Kidney glomerular epithelial cell (primary cell): Measurements from ENCODE around the gene PSMB4.
"Not testable (repeated sequence)": the region's sequence is repeated elsewhere in the genome, so short reads cannot be mapped to it uniquely, and the experiment has no call there.

Experiments
- DNase-seq: peaks from one replicate; lab custom pipeline; 2025; lab: John Stamatoyannopoulos, UW

The PSMB4 gene

DNA sequence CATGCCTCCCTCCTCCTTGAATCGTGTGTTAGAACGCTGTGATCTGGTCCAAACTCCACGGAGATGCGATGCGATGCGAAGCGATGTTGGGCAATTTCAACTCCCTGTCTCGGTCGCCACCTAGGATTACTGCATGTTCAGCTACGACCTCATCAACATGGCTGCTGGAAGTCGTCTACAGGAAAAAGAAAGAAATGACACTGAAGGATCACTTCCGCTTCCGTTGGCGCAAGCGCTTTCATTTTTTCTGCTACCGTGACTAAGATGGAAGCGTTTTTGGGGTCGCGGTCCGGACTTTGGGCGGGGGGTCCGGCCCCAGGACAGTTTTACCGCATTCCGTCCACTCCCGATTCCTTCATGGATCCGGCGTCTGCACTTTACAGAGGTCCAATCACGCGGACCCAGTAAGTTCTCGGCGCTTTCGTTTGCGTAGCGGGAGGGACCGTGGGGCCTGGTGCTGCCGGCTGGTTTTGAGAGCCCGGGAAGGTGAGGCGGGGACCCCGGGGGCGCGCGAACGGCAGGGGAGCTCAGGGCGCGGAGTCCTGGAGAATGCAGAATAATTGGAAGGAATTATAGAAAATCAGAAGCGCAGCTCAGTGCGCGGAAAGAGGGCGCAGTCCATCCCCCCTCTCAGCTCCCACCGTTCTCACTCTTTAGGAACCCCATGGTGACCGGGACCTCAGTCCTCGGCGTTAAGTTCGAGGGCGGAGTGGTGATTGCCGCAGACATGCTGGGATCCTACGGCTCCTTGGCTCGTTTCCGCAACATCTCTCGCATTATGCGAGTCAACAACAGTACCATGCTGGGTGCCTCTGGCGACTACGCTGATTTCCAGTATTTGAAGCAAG lies at the start of gene PSMB4:
Gene PSMB4 (plus strand): TSS at position 250 of the 848 bp plus-strand sequence. CDS start 15 bp downstream, at position 265.
- DNase-seq, result peak; percentile 94

DNA sequence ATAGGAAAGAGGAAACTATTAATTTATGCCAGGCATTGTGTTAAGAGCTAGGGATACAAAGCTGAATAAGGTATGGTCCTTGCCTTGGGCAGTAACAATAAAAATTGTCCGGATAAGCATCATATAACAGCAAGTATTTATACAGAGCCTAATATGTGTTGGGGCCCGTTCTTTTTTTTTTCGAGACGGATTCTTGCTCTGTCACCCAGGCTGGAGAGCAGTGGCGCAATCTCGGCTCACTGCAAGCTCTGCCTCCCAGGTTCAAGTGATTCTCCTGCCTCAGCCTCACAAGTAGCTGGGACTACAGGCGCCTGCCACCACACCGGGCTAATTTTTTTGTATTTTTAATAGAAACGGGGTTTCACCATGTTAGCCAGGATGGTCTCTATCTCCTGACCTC lies 49.0 kb upstream of the PSMB4 start:
- not testable (repeated sequence) for DNase-seq

DNA sequence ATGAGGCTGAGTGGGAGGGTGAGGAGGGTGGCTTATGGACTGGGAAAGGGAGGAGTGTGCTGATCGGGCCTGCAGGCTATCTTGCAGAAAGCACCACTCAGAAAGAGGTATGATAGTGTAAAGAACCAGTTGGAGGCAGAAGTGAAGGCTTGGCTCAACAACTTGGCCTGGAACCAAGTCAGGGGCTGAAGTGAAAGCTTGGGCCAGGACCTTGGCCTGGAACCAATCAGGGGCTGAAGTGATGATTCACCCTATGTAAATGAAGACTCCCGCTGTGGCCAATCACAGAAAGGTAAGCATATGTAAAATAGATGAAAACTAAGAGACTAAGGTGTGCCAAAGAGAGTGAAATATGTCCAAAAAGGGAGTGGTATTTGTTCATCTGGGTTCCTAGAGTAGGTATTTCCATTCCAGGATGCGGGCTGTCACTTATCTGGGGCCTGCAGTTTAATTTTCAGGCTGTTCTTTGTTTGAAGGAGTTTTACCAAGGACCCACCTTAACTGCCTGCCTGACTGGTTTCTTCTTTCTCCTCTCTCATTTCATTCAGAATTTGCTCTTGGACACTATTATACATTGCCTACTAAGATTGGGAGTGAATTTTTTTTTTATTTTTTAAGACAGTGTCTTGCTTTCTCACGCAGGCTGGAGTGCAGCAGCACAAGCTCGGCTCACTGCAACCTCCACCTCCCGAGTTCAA lies 47.2 kb upstream of the PSMB4 start:
- no peak for DNase-seq

DNA sequence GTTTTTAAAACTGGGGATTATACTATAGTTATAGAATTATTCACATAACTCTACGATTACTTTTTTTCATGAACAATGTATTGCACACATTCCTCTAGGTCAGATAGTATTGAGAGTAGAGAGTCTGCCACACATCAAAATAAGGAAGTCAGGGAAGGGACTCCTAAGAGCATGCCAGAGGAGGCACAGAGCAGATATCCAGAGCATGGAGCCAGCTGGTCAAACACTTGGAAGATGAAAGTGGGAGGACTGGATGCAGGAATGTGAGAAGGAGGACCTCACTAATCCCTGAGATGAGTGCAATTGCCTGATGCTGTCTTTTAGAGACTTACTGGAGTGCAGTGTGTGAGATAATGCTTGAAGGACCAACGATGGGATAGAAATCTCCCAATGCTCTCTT lies 42.7 kb upstream of the PSMB4 start:
- DNase-seq, result no peak

DNA sequence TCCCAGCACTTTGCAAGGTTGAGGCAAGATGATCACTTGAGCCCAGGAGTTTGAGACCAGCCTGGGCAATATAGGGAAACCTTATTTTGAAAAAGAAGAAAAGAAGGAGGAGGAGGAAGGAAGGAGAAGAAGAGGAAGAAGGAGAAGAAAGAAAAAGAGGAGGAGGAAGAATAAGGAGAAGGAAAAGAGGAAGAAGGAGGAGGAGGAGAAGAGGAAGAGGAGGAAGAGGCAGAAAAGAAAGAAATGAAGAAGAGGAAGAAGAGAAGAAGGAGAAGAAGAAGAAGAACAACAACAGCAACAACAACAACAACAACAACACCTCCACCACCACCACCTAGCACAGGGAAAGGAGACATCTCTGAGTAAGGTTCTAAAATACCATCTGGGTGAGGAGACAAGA lies 37.5 kb upstream of the PSMB4 start:
- no peak for DNase-seq

DNA sequence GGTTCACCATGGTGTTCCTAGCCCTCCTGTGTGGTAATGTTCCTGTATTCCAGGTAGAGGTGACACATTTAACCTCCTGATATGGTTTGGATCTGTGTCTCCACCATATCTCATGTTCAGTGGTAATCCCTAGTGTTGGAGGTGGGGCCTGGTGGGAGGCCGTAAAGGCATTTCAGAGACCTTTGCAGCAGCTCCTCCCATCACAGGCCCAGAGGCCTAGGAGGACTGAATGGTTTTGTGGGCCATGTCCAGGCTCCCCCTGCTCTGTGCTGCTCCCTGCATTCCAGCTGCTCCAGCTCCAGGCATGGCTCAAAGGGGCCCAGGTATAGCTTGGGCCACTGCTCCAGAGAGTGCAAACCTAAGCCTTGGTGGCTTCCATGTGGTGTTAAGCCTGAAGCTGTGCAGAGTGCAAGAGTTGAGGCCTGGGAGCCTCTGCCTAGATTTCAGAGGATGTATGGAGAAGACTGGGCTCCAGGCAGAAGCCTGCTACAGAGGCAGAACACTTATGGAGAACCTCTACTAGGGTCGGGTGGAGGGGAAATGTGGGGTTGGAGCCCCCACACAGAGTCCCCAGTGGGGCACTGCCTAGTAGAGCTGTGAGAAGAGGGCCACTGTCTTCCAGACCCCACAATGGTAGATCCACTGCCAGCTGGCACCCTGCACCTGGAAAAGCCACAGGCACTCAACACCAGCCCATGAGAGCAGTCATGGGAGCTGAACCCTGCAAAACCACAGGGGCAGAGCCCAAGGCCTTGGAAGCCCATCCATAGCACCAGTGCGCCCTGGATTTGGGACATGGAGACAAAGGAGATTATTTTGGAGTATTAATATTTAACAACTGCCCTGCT lies 36.8 kb upstream of the PSMB4 start:
- no peak for DNase-seq

DNA sequence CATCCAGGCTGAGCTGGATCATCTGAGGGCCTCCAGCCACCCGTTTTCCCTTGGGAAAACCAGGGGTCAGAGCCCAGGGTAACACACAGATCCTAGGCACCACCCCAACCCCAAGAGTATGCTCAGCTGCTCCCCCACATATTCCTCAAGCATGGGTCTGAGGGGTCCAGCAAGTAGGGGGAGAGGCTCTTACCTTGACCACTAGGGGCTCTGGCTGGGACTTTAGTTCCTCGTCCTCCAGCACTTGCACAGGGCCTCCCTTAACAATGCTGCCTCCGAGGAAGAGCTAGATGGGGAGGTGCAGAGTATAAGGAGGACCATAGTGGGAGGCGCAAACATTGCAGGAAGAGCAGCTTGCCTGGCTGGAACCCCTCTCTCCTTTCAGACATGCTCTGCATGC lies 34.4 kb upstream of the PSMB4 start:
- no peak for DNase-seq

DNA sequence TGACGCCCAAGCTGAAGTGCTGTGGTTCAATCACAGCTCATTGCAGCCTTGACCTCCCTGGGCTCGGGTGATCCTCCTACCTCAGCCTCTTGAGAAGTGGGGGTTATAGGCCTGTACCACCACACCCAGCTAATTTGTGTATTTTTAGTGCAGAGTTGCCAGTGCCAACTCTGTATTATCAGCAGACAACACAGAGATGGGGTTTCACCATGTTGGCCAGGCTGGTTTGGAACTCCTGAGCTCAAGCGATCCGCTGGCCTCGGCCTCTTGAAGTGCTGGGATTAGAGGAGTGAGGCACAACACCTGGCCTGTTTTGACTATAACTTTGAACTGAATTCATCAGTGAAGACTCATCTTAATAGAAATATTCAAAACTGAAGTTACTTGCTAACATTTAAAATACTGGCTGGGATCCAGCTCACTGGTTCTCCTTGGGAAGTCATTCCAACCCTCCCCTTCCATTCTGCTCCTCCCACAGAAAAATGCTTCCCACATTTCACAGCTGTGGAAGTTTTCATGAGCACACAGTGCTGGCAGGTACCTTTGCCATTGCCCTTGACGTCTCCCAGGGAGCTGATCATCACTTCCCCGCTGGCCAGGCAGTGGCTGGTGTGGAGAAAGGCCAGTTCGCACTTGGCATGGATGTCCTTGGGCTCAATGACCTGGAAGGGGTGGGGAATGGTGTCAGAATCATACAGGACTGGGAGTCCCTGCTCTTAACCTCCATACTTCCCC lies 31.5 kb upstream of the PSMB4 start:
- no peak for DNase-seq

DNA sequence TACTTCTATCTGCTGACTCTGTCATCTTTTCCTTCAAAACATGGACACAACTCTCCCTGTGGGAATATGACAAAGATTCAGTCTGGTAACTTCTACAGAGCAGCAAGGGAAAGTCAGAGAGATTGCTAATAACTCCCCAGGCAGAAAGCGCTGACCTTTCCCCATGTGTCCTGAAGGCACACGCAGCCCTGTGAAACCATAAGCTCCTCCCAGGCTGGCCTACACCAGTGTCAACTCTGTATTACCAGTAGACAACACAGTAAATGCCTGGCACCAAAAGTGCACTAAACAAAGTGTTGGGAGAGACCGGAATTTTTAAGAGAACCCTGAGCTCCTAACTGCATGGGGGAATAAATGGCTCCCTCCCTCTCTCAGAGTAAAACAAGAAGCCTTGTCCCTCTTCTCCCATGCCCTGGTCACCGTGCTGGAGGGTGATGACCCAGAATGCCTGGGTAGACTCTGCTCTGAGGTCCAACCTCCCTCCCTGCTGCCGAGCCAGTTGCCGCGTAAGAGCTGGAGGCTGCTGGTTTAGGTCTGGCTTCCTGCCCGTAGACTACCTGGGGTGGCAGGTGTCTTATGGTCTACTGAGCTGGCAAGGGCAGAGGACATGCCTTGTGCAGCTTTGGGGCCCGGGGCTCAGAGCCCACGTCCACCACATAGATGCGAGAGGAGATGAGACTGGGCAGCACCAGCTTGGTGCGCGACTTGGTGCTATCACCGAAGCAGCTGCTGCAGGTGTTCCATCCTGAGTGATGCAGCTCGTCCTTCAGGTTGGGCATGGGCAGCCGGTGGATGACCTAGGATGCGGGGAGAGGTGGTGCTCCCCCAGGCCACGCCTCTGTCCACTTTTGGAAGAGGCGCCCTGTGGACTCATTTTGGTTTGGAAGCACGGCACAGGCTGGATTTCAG lies 30.7 kb upstream of the PSMB4 start:
- DNase-seq, result no peak

DNA sequence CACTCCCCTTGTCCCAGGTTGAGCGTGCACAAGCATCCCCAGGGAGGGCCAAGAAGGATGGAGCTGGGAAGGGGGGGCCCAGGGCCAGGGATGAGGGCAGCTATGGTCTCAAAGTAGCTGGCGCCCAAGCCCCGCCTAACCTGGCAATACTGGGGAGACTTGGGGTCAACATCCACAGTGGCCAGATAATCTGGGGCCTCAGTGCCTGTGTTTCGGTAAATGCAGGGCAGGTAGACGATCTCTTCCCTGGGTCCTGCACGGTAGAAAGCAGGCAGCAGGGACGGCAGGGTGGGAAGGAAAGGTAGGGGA lies 30.1 kb upstream of the PSMB4 start:
- DNase-seq, result no peak

DNA sequence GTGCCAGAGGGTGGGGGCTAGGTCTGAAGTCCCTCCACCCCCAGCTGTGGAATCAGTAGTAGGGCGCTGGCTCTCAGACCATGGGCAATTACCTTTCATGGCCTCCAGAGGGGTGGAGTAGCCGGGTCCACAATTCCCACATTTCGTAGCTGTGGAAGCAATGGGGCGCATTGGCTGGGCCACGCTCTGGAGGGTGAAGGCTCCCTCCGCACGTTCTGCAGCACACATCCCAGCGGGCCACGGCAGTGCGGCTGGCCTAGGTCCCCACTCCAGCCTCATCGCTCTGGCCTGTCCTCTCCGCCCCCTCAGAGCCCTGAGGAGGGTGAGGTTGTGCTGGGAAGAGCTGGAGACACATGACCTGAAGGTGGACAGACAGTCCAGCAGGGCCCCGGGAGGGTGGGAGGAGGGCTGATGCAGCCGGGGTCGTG lies 29.7 kb upstream of the PSMB4 start:
- no peak for DNase-seq

DNA sequence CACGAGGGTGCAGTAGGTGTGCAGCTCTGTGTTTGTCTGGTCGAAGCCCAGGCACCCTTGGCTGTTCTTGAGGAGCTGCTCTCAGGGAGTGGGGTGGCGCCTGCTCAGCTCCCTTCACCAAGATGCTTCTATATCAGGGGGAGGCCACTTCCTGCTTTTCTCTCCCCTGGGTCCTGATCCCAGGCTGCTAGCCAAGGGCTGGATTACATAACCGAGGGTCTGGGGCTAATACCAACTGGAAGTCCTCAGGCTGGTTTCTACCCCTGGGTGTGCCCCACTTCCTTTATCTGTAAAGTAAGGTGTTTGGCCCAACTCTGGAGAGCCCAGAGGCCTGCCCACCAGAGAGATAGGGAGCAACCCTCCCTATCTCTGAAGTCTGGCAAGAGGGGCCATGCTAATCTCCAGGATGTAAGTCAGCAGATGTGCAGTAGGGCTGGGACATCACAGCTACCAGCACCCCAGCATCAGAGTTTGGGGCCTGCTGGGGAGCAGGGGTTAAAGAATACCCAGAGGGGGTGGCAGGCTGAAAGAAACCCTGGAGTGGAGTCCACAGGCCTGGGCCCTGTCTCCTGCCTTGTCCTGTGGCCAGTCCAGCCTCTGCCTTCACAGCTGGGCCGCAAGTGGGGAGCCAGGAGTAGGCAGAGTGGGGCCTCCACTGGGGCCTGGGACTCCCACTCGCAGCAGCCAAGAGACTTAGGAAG lies 29.0 kb upstream of the PSMB4 start:
- no peak for DNase-seq

DNA sequence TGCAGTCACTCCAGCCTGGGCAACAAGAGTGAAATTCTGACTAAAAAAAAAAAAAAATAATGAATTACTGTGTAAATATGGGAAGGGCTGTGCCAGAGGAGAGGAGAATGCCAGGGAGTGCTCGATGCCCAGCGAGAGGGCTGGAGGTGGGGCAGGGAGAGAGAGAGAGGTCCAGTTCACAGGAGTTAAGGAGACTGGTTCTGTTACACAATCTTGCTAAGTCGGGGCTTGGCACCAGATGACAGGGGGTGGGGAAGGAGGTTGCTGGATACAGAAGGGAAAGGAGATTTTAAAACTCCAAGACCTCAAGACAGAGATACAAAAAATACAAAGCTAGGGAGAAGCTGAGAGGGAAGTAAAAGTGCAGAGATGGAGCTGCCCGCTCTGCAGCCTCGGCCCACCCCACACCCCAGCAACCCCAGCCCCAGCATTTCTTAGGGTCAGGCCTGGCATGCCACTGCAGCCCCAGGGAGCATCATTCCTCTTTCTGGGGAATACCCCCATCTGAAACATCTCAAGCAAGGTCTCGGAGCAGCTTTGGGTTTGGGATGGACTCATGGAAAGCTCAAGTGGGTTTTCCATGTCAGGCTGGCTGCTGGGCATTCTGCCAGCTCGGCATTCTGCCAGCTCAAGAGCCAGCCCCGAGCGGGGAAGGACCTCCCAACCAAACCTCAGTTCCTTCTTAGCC lies 27.9 kb upstream of the PSMB4 start:
- no peak for DNase-seq

DNA sequence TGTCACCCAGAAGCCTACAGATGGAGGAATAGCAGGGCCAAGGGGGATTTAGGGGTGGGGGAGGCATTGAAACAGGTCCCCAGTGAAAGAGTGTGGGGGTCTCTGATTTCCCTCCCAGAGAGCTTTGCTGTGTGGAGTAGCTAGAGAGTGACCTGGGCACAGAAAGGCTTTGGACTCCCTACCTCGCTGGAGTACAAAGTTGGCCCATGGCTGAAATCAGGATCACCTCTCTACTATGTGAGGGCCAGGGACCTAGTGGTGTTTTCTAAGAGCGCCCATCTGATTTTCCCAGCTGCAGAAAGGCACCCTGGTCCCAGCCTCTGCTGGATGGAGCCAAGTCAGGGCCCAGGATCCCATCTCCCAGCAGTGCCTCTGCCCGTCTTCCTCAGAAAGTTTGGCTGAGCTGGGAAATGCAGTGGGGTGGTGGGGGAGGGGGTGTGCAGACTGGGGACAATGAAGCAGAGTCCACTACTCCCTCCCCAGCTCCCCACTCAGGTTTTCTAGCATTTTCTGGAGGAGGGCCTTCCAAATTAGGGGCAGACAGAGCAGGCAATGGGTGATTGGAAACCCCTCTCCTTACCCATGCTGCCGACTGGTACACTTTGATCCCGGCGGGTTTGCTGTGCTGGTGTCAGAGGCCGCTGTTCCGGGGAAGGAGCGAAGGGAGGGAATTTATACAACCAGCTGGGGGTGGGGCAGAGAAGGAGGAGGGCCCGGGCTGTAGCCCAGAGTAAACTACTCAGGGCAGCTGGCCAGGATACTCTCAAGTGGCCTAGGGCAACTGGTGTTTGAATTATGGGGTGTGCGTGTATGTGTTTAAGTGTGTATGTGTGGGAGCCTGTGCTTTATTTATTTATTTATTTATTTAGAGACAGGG lies 27.1 kb upstream of the PSMB4 start, which contains the start of gene SELENBP1:
Gene SELENBP1 (minus strand): TSS at position 648 of the 877 bp plus-strand sequence. CDS start 64 bp downstream, at position 584.
- peak; percentile 11 for DNase-seq

DNA sequence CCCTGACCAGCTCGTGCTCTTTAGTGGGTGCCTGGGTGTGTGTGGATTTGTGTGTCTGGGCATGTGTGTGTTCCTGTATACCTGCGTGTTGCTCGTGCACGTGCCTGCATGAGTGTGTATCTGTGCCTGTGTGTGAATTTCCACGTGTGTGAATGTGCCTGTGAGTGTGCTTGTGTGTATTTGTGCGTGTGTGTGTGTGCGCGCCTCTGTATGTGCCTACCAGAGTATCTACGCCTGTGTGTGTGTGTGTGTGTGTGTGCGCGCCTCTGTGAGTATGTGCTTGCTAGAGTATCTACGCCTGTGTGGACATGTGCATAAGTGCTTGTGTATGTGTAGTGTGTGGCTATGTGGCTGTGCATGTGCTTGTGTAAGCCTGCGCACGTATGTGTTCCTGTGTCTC lies 26.2 kb upstream of the PSMB4 start:
- DNase-seq, result no peak

DNA sequence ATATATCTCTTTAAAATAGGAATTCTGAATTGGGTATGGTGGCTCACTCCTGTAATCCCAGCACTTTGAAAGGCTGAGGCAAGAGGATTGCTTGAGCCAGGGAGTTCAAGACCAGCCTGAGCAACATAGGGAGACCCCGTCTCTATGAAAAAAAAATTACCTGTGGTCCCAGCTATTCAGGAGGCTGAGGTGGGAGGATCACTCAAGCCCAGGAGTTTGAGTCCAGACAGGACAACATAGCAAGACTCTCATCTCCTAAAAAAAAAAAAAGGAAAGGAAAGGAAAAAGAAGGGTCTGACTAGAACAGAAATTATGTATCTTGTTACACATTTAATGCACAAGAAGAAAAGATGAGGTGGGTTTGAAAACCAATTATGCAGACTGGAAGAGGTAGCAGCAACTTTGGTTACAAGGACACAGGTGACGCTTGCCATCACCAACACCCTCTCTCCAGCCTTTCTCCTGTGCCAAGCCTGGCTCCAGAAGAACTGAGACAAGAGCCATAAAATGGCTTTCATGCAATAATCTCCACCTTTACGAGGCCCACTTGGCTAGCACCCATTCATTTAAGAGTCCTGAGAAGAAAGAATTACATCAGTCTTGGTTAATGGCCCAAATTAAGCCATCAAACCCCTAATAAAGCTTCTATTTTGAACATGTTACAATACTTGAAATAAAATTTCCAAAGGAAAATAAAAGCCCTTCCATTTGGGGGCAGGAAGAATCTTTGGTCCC lies 22.1 kb upstream of the PSMB4 start:
- DNase-seq, result no peak

DNA sequence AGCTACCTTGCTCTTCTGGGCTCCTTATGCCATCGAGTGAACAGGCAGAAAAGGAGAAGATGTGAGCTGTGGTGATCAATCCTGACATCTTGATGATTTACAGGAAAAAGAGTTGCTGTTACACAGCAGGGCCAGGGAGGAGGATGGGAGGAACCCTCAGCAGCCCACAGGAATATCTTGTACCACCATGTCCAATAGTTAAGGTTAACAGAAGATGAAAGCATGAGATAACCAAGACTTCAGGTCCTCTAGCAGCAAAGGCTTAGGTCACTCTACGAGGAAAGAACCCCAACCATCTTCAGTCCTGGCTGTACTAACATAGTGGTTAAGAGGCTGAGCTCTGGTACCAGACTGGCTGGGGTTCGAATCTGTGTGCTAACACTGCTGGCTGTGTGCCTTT lies 14.8 kb upstream of the PSMB4 start:
- DNase-seq, result no peak

DNA sequence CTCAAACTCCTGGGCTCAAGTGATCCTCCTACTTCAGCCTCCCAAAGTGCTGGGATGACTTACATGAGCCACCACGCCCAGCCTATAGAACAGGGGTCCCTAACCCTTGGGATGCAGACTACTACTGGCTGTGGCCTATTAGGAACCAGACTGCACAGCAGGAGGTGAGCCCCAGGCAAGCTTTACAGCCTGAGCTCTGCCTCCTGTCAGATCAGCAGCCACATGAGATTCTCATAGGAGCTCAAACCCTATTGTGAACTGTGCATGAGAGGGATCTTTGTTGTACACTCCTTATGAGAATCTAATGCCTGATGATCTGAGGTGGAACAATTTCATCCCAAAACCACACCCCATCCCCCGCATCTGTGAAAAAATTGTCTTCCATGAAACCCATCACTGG lies 13.4 kb upstream of the PSMB4 start:
- DNase-seq, result no peak
